PC-3 (cell line): ENCODE data around the gene CTNND2. TPM values are rescaled to one million over a fixed set of nuclear protein-coding genes. Genes with fewer than 3 reads are reported as not detected.
A peak's percentile ranks its signal among the peaks of the same experiment; 100 is the strongest.

ENCODE experiments used
- ATAC-seq: fragments of 200-7000 bp; cut with Tn5 transposase; 2 replicates; pipeline ENCODE4 v1.9.1; 2020; ENCODE audit warnings: mild to moderate bottlenecking, moderate library complexity
- BruUV-seq: library from RNA; stranded (reverse); fragments of 400-500 nt; replicated peaks from 2 replicates; lab custom pipeline; 2021; lab: Mats Ljungman, UMichigan
- CTCF ChIA-PET: fragments of 300-600 bp; sonication (Branson Sonifier 250); formaldehyde crosslinking; loops from one replicate; lab custom pipeline; 2022; ENCODE audit warnings: antibody characterized with exemption; lab: Charles Lee
- POLR2A ChIA-PET: fragments of 300-600 bp; sonication (Branson Sonifier 250); formaldehyde crosslinking; loops from one replicate; lab custom pipeline; 2022; ENCODE audit warnings: antibody characterized with exemption; ENCODE audit not compliant: unreplicated experiment; lab: Charles Lee
- DNase-seq: peaks from one replicate; pipeline ENCODE4 v3.0.0-alpha.2; 2015
- H2AFZ ChIP-seq: fragments of 300-600 bp; sonication (generic); 2 replicates; pipeline ENCODE4 v1.6.0; 2016; ENCODE audit warnings: antibody characterized with exemption, low read length
- H3F3A ChIP-seq: fragments of 300-600 bp; sonication (generic); one replicate; pipeline ENCODE4 v1.6.0; 2017; ENCODE audit warnings: antibody characterized with exemption, low read length, control low read depth, mild to moderate bottlenecking; ENCODE audit not compliant: unreplicated experiment
- H3K27ac ChIP-seq: fragments of 300-600 bp; sonication (generic); 2 replicates; pipeline ENCODE4 v1.5.1; 2016; ENCODE audit warnings: mild to moderate bottlenecking, low read length
- H3K27me3 ChIP-seq: fragments of 300-600 bp; sonication (generic); 2 replicates; pipeline ENCODE4 v1.6.1; 2016; ENCODE audit warnings: low read length, mixed read lengths
- H3K36me3 ChIP-seq: fragments of 300-600 bp; sonication (generic); 2 replicates; pipeline ENCODE4 v1.6.1; 2016; ENCODE audit warnings: low read depth, mixed run types, low read length, mixed read lengths
- H3K4me1 ChIP-seq: fragments of 300-600 bp; sonication (generic); 2 replicates; pipeline ENCODE4 v1.5.1; 2016; ENCODE audit warnings: low read length; ENCODE audit not compliant: insufficient read depth
- H3K4me2 ChIP-seq: fragments of 300-600 bp; sonication (generic); 2 replicates; pipeline ENCODE4 v1.6.0; 2016; ENCODE audit warnings: low read length
- H3K4me3 ChIP-seq: fragments of 300-600 bp; sonication (generic); 2 replicates; pipeline ENCODE4 v1.5.1; 2016; ENCODE audit warnings: mild to moderate bottlenecking, low read length, mixed read lengths
- H3K79me2 ChIP-seq: fragments of 300-600 bp; sonication (generic); 2 replicates; pipeline ENCODE4 v1.6.1; 2017; ENCODE audit warnings: low read length, mixed read lengths
- H3K9ac ChIP-seq: fragments of 300-600 bp; sonication (generic); 2 replicates; pipeline ENCODE4 v1.6.0; 2016; ENCODE audit warnings: mild to moderate bottlenecking, low read length
- H3K9me2 ChIP-seq: fragments of 300-600 bp; sonication (generic); replicated peaks from 2 replicates; pipeline ENCODE4 v1.6.1; 2016; ENCODE audit warnings: mixed run types, low read length, mixed read lengths
- H3K9me3 ChIP-seq: fragments of 300-600 bp; sonication (generic); 2 replicates; pipeline ENCODE4 v1.6.1; 2016; ENCODE audit warnings: low read length, mixed read lengths
- H4K20me1 ChIP-seq: fragments of 300-600 bp; sonication (generic); 2 replicates; pipeline ENCODE4 v1.6.1; 2016; ENCODE audit warnings: low read length, mixed read lengths
- CTCF ChIP-seq: fragments of 300-600 bp; sonication (generic); conservative IDR thresholded peaks from 2 replicates; pipeline ENCODE4 v1.5.1; 2017; ENCODE audit warnings: antibody characterized with exemption, low read depth, mild to moderate bottlenecking, low read length
- EZH2 ChIP-seq: fragments of 300-600 bp; sonication (generic); IDR thresholded peaks from one replicate; pipeline ENCODE4 v1.6.1; 2017; ENCODE audit warnings: antibody characterized with exemption, mild to moderate bottlenecking, low read length; ENCODE audit not compliant: unreplicated experiment
- EZH2phosphoT487 ChIP-seq: fragments of 300-600 bp; sonication (generic); IDR thresholded peaks from 2 replicates; pipeline ENCODE4 v1.6.1; 2018; ENCODE audit warnings: mild to moderate bottlenecking, antibody characterized with exemption, low read length, borderline replicate concordance
- intact Hi-C: fragments of 100-400 bp; cut with micrococcal nuclease; formaldehyde crosslinking; loops from 2 replicates; pipeline ENCODE4 v1.9.0; 2023
- total RNA-seq: library from RNA; depleted of rRNA; stranded (reverse); fragments of >200 nt; gene quantifications from 2 replicates; pipeline ENCODE4 v1.2.3, GENCODE V29; 2014

Gene CTNND2
- total RNA-seq, 1 experiment from 2014 or later, result 1.8 TPM

DNA sequence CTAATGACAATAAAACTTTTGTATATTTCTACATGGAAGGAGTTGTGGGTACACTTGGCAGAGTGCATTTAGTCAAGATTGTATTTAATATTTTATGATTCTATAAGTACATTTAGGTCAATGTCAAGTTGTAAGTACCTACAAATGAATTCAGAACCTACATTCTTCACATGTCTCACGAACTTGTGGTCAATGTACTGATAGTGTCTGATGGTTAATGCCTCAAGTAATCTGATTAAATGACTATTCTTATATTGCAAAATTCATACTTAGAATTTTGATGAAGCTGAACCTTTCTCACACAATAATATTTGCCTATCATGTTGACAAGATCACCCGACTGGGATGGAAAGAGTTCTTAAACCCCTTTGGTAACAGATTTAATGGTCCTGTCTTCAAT is 444.5 kb downstream of the CTNND2 start:
- POLR2A ChIA-PET, result no interaction called here
- no peaks in the 10 kb centered on the region for H4K20me1 ChIP-seq
- H3K4me2 ChIP-seq, result no peak overlapping the region
- CTCF ChIA-PET, result no interaction called here
- intact Hi-C loops, result no loop called here
- no peak overlapping the region for H2AFZ ChIP-seq
- peaks cover 9% of the 10 kb centered on the region; the same call in 1 of the 2 replicates for H3K27me3 ChIP-seq
- no peaks in the 10 kb centered on the region for H3K4me1 ChIP-seq
- no peaks in the 10 kb centered on the region for H3F3A ChIP-seq
- DNase-seq (no peak), ATAC-seq (no peak)
- no peaks in the 10 kb centered on the region for H3K36me3 ChIP-seq
- H3K9me2 ChIP-seq, result no peaks in the 10 kb centered on the region
- no peak for TF ChIP-seq CTCF
- no peak for TF ChIP-seq EZH2
- no peak for TF ChIP-seq EZH2phosphoT487
- H3K79me2 ChIP-seq, result no peaks in the 10 kb centered on the region
- H3K27ac ChIP-seq, result no peak overlapping the region
- no peaks in the 10 kb centered on the region for H3K9me3 ChIP-seq
- BruUV-seq, result no TSS peak
- H3K4me3 ChIP-seq, result no peak overlapping the region
- no peak overlapping the region for H3K9ac ChIP-seq

- no peak overlapping the region for H3K9ac ChIP-seq
- intact Hi-C loops, result no loop called here
- no peaks in the 10 kb centered on the region for H3K4me1 ChIP-seq
- H3K27ac ChIP-seq, result no peak overlapping the region
- CTCF ChIA-PET, result no interaction called here
- POLR2A ChIA-PET, result no interaction called here
- no peaks in the 10 kb centered on the region for H3F3A ChIP-seq
- no peak for TF ChIP-seq EZH2
- no peak for TF ChIP-seq CTCF
- no peak for TF ChIP-seq EZH2phosphoT487
- H3K79me2 ChIP-seq, result no peaks in the 10 kb centered on the region
- ATAC-seq (no peak), DNase-seq (no peak)
- H3K36me3 ChIP-seq, result no peaks in the 10 kb centered on the region
- no peak overlapping the region for H3K4me3 ChIP-seq
- no peaks in the 10 kb centered on the region for H3K9me3 ChIP-seq
- no peaks in the 10 kb centered on the region for H4K20me1 ChIP-seq
- H3K4me2 ChIP-seq, result no peak overlapping the region
- no peaks in the 10 kb centered on the region for H3K9me2 ChIP-seq
- no TSS peak for BruUV-seq
- H2AFZ ChIP-seq, result no peak overlapping the region
- H3K27me3 ChIP-seq, result peaks cover 30% of the 10 kb centered on the region; the same call in 1 of the 2 replicates
These were observed 448.7 kb downstream of the CTNND2 start for GRCh38 chr5:11455505-11455904.

DNA sequence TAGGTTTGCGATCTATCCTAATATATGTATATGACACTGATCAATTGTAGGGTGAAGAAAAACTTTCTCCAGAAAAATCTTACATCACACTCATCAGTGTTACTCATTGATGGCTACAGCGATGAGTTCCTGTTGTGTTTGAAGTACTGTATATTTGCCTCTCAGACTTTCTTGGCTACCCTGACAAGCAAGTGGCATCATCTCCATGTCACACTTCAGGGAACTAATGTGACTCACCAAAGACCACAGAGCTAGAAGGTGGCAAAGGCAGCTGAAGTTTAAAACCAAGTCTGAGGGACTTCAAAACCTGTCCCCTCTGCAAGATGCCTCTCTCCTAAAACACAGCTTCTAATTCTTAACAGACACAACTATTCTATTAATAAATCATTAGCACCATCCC is 451.4 kb downstream of the CTNND2 start:
- no TSS peak for BruUV-seq
- Histone ChIP-seq H3K4me1 (no peaks in the 10 kb centered on the region), H3K4me2 (no peak overlapping the region), H3K27ac (no peak overlapping the region), H4K20me1 (no peaks in the 10 kb centered on the region), H3K27me3 (peaks cover 43% of the 10 kb centered on the region; the same call in 1 of the 2 replicates), H3K4me3 (no peak overlapping the region), H3K9me2 (no peaks in the 10 kb centered on the region), H3K9ac (no peak overlapping the region), H3K79me2 (no peaks in the 10 kb centered on the region), H3K9me3 (no peaks in the 10 kb centered on the region), H3F3A (no peaks in the 10 kb centered on the region), H2AFZ (no peak overlapping the region), H3K36me3 (no peaks in the 10 kb centered on the region)
- DNase-seq, result peak; percentile 15
- no peak for ATAC-seq
- POLR2A ChIA-PET, result no interaction called here
- intact Hi-C loops, result no loop called here
- CTCF ChIA-PET, result no interaction called here
- no peak for TF ChIP-seq EZH2
- no peak for TF ChIP-seq EZH2phosphoT487
- TF ChIP-seq CTCF, result no peak
